Loucy (cell line): ENCODE data around the gene PLOD3.

ENCODE experiments used
- H2AFZ ChIP-seq: fragments of 200-600 bp; sonication (generic); 2 replicates; pipeline ENCODE4 v1.6.0; 2016; ENCODE audit warnings: antibody characterized with exemption, mild to moderate bottlenecking, low read length, moderate library complexity
- H3F3A ChIP-seq: fragments of 200-600 bp; 2 replicates; pipeline ENCODE4 v1.6.0; 2016; ENCODE audit warnings: antibody characterized with exemption, low read depth, mild to moderate bottlenecking
- H3K27me3 ChIP-seq: fragments of 200-600 bp; sonication (generic); 2 replicates; pipeline ENCODE4 v1.6.1; 2014; ENCODE audit warnings: low read length, mild to moderate bottlenecking; ENCODE audit not compliant: insufficient read depth, poor library complexity, severe bottlenecking
- H3K36me3 ChIP-seq: fragments of 200-600 bp; sonication (generic); 2 replicates; pipeline ENCODE4 v1.6.1; 2016; ENCODE audit warnings: low read length; ENCODE audit not compliant: insufficient read depth
- H3K4me1 ChIP-seq: fragments of 200-600 bp; sonication (generic); 2 replicates; pipeline ENCODE4 v1.5.1; 2014; ENCODE audit warnings: low read length, mild to moderate bottlenecking; ENCODE audit not compliant: insufficient read depth, poor library complexity, severe bottlenecking
- H3K4me2 ChIP-seq: fragments of 200-600 bp; sonication (generic); 2 replicates; pipeline ENCODE4 v1.6.0; 2014; ENCODE audit warnings: antibody characterized with exemption, low read length, low read depth, mild to moderate bottlenecking; ENCODE audit not compliant: poor library complexity, severe bottlenecking
- H3K4me3 ChIP-seq: fragments of 200-600 bp; sonication (generic); 2 replicates; pipeline ENCODE4 v1.5.1; 2014; ENCODE audit warnings: low read length, mild to moderate bottlenecking, mixed read lengths; ENCODE audit not compliant: poor library complexity, severe bottlenecking
- H3K79me2 ChIP-seq: fragments of 200-600 bp; sonication (generic); 2 replicates; pipeline ENCODE4 v1.6.1; 2014; ENCODE audit warnings: low read length; ENCODE audit not compliant: insufficient read depth
- H3K9ac ChIP-seq: fragments of 200-600 bp; sonication (generic); 2 replicates; pipeline ENCODE4 v1.6.0; 2014; ENCODE audit warnings: mild to moderate bottlenecking, low read depth, low read length, moderate library complexity; ENCODE audit not compliant: poor library complexity, severe bottlenecking
- H3K9me2 ChIP-seq: fragments of 200-600 bp; sonication (generic); replicated peaks from 2 replicates; pipeline ENCODE4 v1.6.1; 2016; ENCODE audit warnings: low read depth, low read length, mixed read lengths
- H3K9me3 ChIP-seq: fragments of 200-600 bp; sonication (generic); 2 replicates; pipeline ENCODE4 v1.6.1; 2014; ENCODE audit warnings: mild to moderate bottlenecking, antibody characterized with exemption, low read length, low read depth; ENCODE audit not compliant: insufficient read depth
- H4K20me1 ChIP-seq: fragments of 200-600 bp; sonication (generic); 2 replicates; pipeline ENCODE4 v1.6.0; 2014; ENCODE audit warnings: antibody characterized with exemption, low read length, mild to moderate bottlenecking; ENCODE audit not compliant: insufficient read depth, poor library complexity, severe bottlenecking
- EZH2phosphoT487 ChIP-seq: fragments of 200-600 bp; IDR thresholded peaks from 2 replicates; pipeline ENCODE4 v1.6.1; 2018; ENCODE audit warnings: antibody characterized with exemption, mild to moderate bottlenecking, moderate library complexity, borderline replicate concordance
- TF ChIP-seq, protein P1 (sequence below): fragments of 200-600 bp; sonication (generic); conservative IDR thresholded peaks from 2 replicates; pipeline ENCODE4 v1.5.1; 2014; ENCODE audit warnings: mild to moderate bottlenecking, antibody characterized with exemption, low read length

Gene PLOD3

DNA sequence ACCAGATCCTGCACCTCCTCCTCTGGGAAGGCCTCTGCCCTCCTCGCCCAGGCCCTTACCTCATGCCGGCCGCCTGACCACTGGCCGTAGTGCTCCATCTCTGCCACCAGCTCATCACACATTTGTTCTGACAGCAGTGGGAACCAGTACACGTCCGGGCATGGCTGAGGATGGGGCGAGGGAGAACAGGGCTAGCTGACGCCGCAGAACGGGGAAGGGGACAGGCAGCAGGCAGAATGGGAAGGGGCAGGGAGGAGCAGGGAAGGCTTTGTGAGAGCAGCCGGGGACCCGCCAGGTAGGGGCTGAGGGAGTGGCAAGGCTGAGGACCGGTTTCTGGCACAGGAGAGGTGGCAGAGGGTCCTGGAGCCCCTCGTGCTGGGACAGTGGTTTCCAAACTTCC is 8.6 kb downstream of the PLOD3 start:
- Histone ChIP-seq H3K9me3 (no peaks in the 10 kb centered on the region), H3K9me2 (no peaks in the 10 kb centered on the region), H3K36me3 (no peaks in the 10 kb centered on the region), H3K4me3 (no peak overlapping the region), H3F3A (no peaks in the 10 kb centered on the region), H3K4me2 (no peak overlapping the region), H3K79me2 (no peaks in the 10 kb centered on the region), H3K9ac (no peak overlapping the region), H4K20me1 (no peaks in the 10 kb centered on the region), H3K4me1 (no peaks in the 10 kb centered on the region), H3K27me3 (no peaks in the 10 kb centered on the region), H2AFZ (no peak overlapping the region)
- TF ChIP-seq EZH2phosphoT487, result no peak
- TF ChIP-seq, protein P1, sequence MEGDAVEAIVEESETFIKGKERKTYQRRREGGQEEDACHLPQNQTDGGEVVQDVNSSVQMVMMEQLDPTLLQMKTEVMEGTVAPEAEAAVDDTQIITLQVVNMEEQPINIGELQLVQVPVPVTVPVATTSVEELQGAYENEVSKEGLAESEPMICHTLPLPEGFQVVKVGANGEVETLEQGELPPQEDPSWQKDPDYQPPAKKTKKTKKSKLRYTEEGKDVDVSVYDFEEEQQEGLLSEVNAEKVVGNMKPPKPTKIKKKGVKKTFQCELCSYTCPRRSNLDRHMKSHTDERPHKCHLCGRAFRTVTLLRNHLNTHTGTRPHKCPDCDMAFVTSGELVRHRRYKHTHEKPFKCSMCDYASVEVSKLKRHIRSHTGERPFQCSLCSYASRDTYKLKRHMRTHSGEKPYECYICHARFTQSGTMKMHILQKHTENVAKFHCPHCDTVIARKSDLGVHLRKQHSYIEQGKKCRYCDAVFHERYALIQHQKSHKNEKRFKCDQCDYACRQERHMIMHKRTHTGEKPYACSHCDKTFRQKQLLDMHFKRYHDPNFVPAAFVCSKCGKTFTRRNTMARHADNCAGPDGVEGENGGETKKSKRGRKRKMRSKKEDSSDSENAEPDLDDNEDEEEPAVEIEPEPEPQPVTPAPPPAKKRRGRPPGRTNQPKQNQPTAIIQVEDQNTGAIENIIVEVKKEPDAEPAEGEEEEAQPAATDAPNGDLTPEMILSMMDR, result no peak

DNA sequence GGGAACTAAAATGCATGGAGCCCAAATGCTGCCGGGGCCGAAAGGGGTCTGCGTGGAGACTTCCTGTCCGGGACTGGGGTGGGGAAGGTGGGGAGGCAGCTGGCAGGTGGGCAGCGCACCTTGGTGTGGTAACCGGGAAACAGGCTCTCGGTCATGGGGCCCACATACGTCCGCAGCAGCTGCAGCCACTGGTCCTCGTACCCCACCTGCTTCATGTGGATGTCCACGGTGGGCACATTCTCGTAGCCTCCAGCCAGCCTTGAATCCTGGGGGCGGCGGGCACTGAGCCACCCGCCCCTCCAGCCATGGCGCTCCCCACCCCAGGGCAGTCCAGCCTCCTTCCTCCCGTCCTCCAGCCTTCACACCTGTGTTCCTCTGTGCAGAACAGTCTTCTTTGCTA is 9.9 kb downstream of the PLOD3 start:
- Histone ChIP-seq H3K4me3 (no peak overlapping the region), H3K9me2 (no peaks in the 10 kb centered on the region), H3K4me1 (no peaks in the 10 kb centered on the region), H3K79me2 (no peaks in the 10 kb centered on the region), H3K9ac (no peak overlapping the region), H4K20me1 (no peaks in the 10 kb centered on the region), H3K4me2 (no peak overlapping the region), H3F3A (no peaks in the 10 kb centered on the region), H3K36me3 (no peaks in the 10 kb centered on the region), H2AFZ (no peak overlapping the region), H3K27me3 (no peaks in the 10 kb centered on the region), H3K9me3 (no peaks in the 10 kb centered on the region)
- TF ChIP-seq, protein P1, result no peak
- no peak for TF ChIP-seq EZH2phosphoT487

DNA sequence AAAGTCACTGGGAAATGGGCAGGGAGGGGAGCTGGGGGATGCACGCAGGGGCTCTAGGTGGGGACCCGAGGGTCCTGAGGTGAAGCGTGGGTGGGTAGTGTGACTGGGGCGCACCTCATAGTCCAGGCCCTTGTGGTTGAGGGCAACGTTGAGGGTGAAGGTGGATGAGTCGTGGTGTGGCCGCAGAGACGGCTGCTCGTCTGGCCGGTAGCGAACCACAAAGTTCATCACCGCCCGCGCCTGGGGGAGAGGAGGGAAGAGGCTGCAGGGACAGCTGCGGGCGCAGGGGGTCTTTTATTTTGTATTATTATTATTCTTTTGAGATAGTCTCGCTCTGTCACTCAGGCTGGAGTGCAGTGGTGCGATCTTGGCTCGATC is 10.7 kb downstream of the PLOD3 start:
- H2AFZ ChIP-seq, result no peak overlapping the region
- no peaks in the 10 kb centered on the region for H4K20me1 ChIP-seq
- H3K36me3 ChIP-seq, result no peaks in the 10 kb centered on the region
- H3K9me2 ChIP-seq, result no peaks in the 10 kb centered on the region
- TF ChIP-seq, protein P1, result no peak
- TF ChIP-seq EZH2phosphoT487, result no peak
- H3K9ac ChIP-seq, result no peak overlapping the region
- no peaks in the 10 kb centered on the region for H3K27me3 ChIP-seq
- H3K79me2 ChIP-seq, result no peaks in the 10 kb centered on the region
- no peaks in the 10 kb centered on the region for H3F3A ChIP-seq
- H3K4me1 ChIP-seq, result no peaks in the 10 kb centered on the region
- H3K4me3 ChIP-seq, result no peak overlapping the region
- H3K9me3 ChIP-seq, result no peaks in the 10 kb centered on the region
- no peak overlapping the region for H3K4me2 ChIP-seq
